Endothelial cell (in vitro differentiated cells): ENCODE measurements around the gene TAF3. TPM values are rescaled to one million over a fixed set of nuclear protein-coding genes. Genes with fewer than 3 reads are reported as not detected.

ENCODE experiments used
- DNase-seq: peaks from one replicate; pipeline ENCODE4 v3.0.0; 2021; ENCODE audit warnings: low spot score
- H3K27ac Mint-ChIP-seq: one replicate; pipeline ENCODE4 v1.8.0; 2021; ENCODE audit warnings: mixed read lengths, inconsistent platforms; ENCODE audit not compliant: unreplicated experiment
- H3K27me3 Mint-ChIP-seq: one replicate; pipeline ENCODE4 v1.8.0; 2021; ENCODE audit warnings: mild to moderate bottlenecking, moderate library complexity, mixed read lengths, inconsistent platforms; ENCODE audit not compliant: unreplicated experiment
- H3K36me3 Mint-ChIP-seq: one replicate; pipeline ENCODE4 v1.8.0; 2021; ENCODE audit warnings: mild to moderate bottlenecking, low read depth, mixed read lengths, inconsistent platforms; ENCODE audit not compliant: unreplicated experiment
- H3K4me1 Mint-ChIP-seq: one replicate; pipeline ENCODE4 v1.8.0; 2021; ENCODE audit warnings: mild to moderate bottlenecking, mixed read lengths, inconsistent platforms; ENCODE audit not compliant: unreplicated experiment
- H3K4me3 Mint-ChIP-seq: one replicate; pipeline ENCODE4 v1.8.0; 2021; ENCODE audit warnings: mild to moderate bottlenecking, mixed read lengths, inconsistent platforms; ENCODE audit not compliant: unreplicated experiment
- H3K9me3 Mint-ChIP-seq: one replicate; pipeline ENCODE4 v1.8.0; 2021; ENCODE audit warnings: mixed read lengths, inconsistent platforms; ENCODE audit not compliant: unreplicated experiment
- total RNA-seq: library from RNA; stranded (reverse); fragmentation: NEBNext Ultra II Directional; extraction: Animal tissue kit (Norgen Biotek cat#: 25700); gene quantifications from one replicate; pipeline ENCODE4 v1.2.1, GENCODE V29; 2021; ENCODE audit not compliant: unreplicated experiment
- TF ChIP-seq, protein P1 (sequence below): fragments of 200-600 bp; sonication (generic); IDR thresholded peaks from one replicate; pipeline ENCODE4 v1.5.0; 2021; ENCODE audit warnings: antibody characterized with exemption; ENCODE audit not compliant: unreplicated experiment

Gene TAF3
- total RNA-seq, 1 donor from 2014 or later = 12.4 TPM

DNA sequence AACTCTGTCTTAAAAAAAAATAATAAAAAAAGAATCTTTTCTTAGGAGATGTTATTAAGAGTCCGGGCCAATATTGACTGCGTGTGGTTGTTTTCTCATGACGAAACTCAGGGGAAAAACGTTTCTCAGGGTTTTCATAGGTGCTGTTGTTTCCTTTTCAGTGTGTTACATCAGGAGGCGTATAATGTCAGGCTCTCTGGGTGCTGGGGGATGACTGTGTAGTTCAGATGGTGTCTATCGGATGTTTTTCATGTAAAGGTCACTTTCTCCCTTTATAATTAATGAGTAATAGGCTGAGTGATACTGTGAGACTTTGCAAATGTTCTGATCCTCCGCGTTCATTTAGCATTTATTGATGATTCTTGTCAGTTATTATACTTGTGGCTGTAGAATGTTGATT, 84.1 kb downstream of the TAF3 start:
- Mint-ChIP-seq H3K4me3 (no peak overlapping the region), H3K4me1 (peaks cover 13% of the 10 kb centered on the region), H3K9me3 (no peaks in the 10 kb centered on the region), H3K27ac (no peak overlapping the region), H3K36me3 (no peaks in the 10 kb centered on the region), H3K27me3 (no peaks in the 10 kb centered on the region)
- no peak for DNase-seq
- TF ChIP-seq, protein P1, sequence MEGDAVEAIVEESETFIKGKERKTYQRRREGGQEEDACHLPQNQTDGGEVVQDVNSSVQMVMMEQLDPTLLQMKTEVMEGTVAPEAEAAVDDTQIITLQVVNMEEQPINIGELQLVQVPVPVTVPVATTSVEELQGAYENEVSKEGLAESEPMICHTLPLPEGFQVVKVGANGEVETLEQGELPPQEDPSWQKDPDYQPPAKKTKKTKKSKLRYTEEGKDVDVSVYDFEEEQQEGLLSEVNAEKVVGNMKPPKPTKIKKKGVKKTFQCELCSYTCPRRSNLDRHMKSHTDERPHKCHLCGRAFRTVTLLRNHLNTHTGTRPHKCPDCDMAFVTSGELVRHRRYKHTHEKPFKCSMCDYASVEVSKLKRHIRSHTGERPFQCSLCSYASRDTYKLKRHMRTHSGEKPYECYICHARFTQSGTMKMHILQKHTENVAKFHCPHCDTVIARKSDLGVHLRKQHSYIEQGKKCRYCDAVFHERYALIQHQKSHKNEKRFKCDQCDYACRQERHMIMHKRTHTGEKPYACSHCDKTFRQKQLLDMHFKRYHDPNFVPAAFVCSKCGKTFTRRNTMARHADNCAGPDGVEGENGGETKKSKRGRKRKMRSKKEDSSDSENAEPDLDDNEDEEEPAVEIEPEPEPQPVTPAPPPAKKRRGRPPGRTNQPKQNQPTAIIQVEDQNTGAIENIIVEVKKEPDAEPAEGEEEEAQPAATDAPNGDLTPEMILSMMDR = no peak

- no peak for DNase-seq
- Mint-ChIP-seq H3K4me3 (no peak overlapping the region), H3K27ac (no peak overlapping the region), H3K4me1 (peaks cover 13% of the 10 kb centered on the region), H3K27me3 (no peaks in the 10 kb centered on the region), H3K36me3 (no peaks in the 10 kb centered on the region), H3K9me3 (no peaks in the 10 kb centered on the region)
- TF ChIP-seq, protein P1 = no peak
Observed at GRCh38 chr10:7903851-7904250, 85.5 kb downstream of the TAF3 start.

- no peaks in the 10 kb centered on the region for H3K36me3 Mint-ChIP-seq
- no peaks in the 10 kb centered on the region for H3K9me3 Mint-ChIP-seq
- TF ChIP-seq, protein P1 = no peak
- DNase-seq = no peak
- no peak overlapping the region for H3K27ac Mint-ChIP-seq
- no peaks in the 10 kb centered on the region for H3K27me3 Mint-ChIP-seq
- H3K4me1 Mint-ChIP-seq = peaks cover 13% of the 10 kb centered on the region
- no peak overlapping the region for H3K4me3 Mint-ChIP-seq
Observed at GRCh38 chr10:7906128-7906527, 87.8 kb downstream of the TAF3 start.

- H3K4me1 Mint-ChIP-seq = peaks cover 12% of the 10 kb centered on the region
- H3K9me3 Mint-ChIP-seq = no peaks in the 10 kb centered on the region
- no peak overlapping the region for H3K27ac Mint-ChIP-seq
- no peak for DNase-seq
- H3K4me3 Mint-ChIP-seq = no peak overlapping the region
- no peaks in the 10 kb centered on the region for H3K36me3 Mint-ChIP-seq
- TF ChIP-seq, protein P1 = no peak
- H3K27me3 Mint-ChIP-seq = no peaks in the 10 kb centered on the region
Observed at GRCh38 chr10:7908541-7909210, 90.4 kb downstream of the TAF3 start.

- peaks cover 8% of the 10 kb centered on the region for H3K4me1 Mint-ChIP-seq
- no peak for DNase-seq
- no peaks in the 10 kb centered on the region for H3K9me3 Mint-ChIP-seq
- no peak overlapping the region for H3K4me3 Mint-ChIP-seq
- H3K27ac Mint-ChIP-seq = no peak overlapping the region
- H3K36me3 Mint-ChIP-seq = no peaks in the 10 kb centered on the region
- TF ChIP-seq, protein P1 = no peak
- H3K27me3 Mint-ChIP-seq = no peaks in the 10 kb centered on the region
Observed at GRCh38 chr10:7913126-7913872, 95.0 kb downstream of the TAF3 start.
